ENCODE results near the gene KCNB1. TPM values are rescaled to one million over a fixed set of nuclear protein-coding genes. Genes with fewer than 3 reads are reported as not detected.

KCNB1 gene
- total RNA-seq, 1 experiment from 2014 or later = not detected

- Mint-ChIP-seq H3K4me1 (ENCODE audit: low read depth, unreplicated experiment) (peaks cover 8% of the 10 kb centered on the region), H3K4me3 (ENCODE audit: low read depth, unreplicated experiment) (no peak overlapping the region), H3K27ac (ENCODE audit: unreplicated experiment) (no peak overlapping the region), H3K9me3 (ENCODE audit: low read depth, unreplicated experiment) (no peaks in the 10 kb centered on the region), H3K27me3 (ENCODE audit: unreplicated experiment) (peaks cover 90% of the 10 kb centered on the region), H3K36me3 (ENCODE audit: insufficient read depth, unreplicated experiment) (no peaks in the 10 kb centered on the region)
- TF ChIP-seq CTCF (IDR thresholded peaks at IDR 0.05; ENCODE audit: unreplicated experiment) = no peak
- intact Hi-C loops (cut with micrococcal nuclease; ENCODE audit: unreplicated experiment) = no loop called here
- no TSS peak for BruUV-seq (replicated peaks)
- peak; percentile 10 for DNase-seq
- CTCF ChIA-PET = interaction anchor here (0.7 to 1.2 kb wide), 3 partner anchors 14 to 257 kb away, joined by 3 read pairs; no protein-coding TSS in a partner anchor
Measured at GRCh38 chr20:49448917-49449316, 33.6 kb downstream of the KCNB1 start.

GRCh38 chr20:49447946-49448809, 34.3 kb downstream of the KCNB1 start:
- BruUV-seq (replicated peaks) = no TSS peak
- Mint-ChIP-seq H3K27me3 (ENCODE audit: unreplicated experiment) (peaks cover 87% of the 10 kb centered on the region), H3K9me3 (ENCODE audit: low read depth, unreplicated experiment) (no peaks in the 10 kb centered on the region), H3K4me1 (ENCODE audit: low read depth, unreplicated experiment) (peaks cover 8% of the 10 kb centered on the region), H3K27ac (ENCODE audit: unreplicated experiment) (no peak overlapping the region), H3K4me3 (ENCODE audit: low read depth, unreplicated experiment) (no peak overlapping the region), H3K36me3 (ENCODE audit: insufficient read depth, unreplicated experiment) (no peaks in the 10 kb centered on the region)
- intact Hi-C loops (cut with micrococcal nuclease; ENCODE audit: unreplicated experiment) = no loop called here
- no peak for DNase-seq
- no peak for TF ChIP-seq CTCF (IDR thresholded peaks at IDR 0.05; ENCODE audit: unreplicated experiment)
- CTCF ChIA-PET = no interaction called here

- no peak for TF ChIP-seq CTCF (IDR thresholded peaks at IDR 0.05; ENCODE audit: unreplicated experiment)
- intact Hi-C loops (cut with micrococcal nuclease; ENCODE audit: unreplicated experiment) = no loop called here
- Mint-ChIP-seq H3K9me3 (ENCODE audit: low read depth, unreplicated experiment) (no peaks in the 10 kb centered on the region), H3K27me3 (ENCODE audit: unreplicated experiment) (peaks cover 80% of the 10 kb centered on the region), H3K4me3 (ENCODE audit: low read depth, unreplicated experiment) (no peak overlapping the region), H3K27ac (ENCODE audit: unreplicated experiment) (no peak overlapping the region), H3K4me1 (ENCODE audit: low read depth, unreplicated experiment) (peaks cover 8% of the 10 kb centered on the region), H3K36me3 (ENCODE audit: insufficient read depth, unreplicated experiment) (no peaks in the 10 kb centered on the region)
- CTCF ChIA-PET = interaction anchor here (0.5 kb wide), 1 partner anchor 274 kb away, joined by 3 read pairs; no protein-coding TSS in a partner anchor
- BruUV-seq (replicated peaks) = no TSS peak
- DNase-seq = no peak
Measured at GRCh38 chr20:49447364-49447763, 35.1 kb downstream of the KCNB1 start.

- no peak for DNase-seq
- no TSS peak for BruUV-seq (replicated peaks)
- intact Hi-C loops (cut with micrococcal nuclease; ENCODE audit: unreplicated experiment) = no loop called here
- no peak for TF ChIP-seq CTCF (IDR thresholded peaks at IDR 0.05; ENCODE audit: unreplicated experiment)
- no peak overlapping the region for H3K27ac Mint-ChIP-seq (ENCODE audit: unreplicated experiment)
- H3K4me3 Mint-ChIP-seq (ENCODE audit: low read depth, unreplicated experiment) = no peak overlapping the region
- no peaks in the 10 kb centered on the region for H3K9me3 Mint-ChIP-seq (ENCODE audit: low read depth, unreplicated experiment)
- H3K36me3 Mint-ChIP-seq (ENCODE audit: insufficient read depth, unreplicated experiment) = no peaks in the 10 kb centered on the region
- peaks cover 80% of the 10 kb centered on the region for H3K27me3 Mint-ChIP-seq (ENCODE audit: unreplicated experiment)
- CTCF ChIA-PET = interaction anchor here (0.5 kb wide), 2 partner anchors 190 to 274 kb away, joined by 3 read pairs; no protein-coding TSS in a partner anchor
- peaks cover 8% of the 10 kb centered on the region for H3K4me1 Mint-ChIP-seq (ENCODE audit: low read depth, unreplicated experiment)
Measured at GRCh38 chr20:49446808-49447207, 35.7 kb downstream of the KCNB1 start.

Measured in Calu3 (cell line).